SU-DHL-6 (cell line): Measurements from ENCODE around the gene MAT1A.

Experiments
- CTCF ChIP-seq: fragments of 200-600 bp; sonication (generic); IDR thresholded peaks from one replicate; pipeline ENCODE4 v1.5.1; 2017; ENCODE audit warnings: antibody characterized with exemption, mild to moderate bottlenecking, low read length, moderate library complexity; ENCODE audit not compliant: insufficient read depth, poor library complexity, severe bottlenecking
- EZH2phosphoT487 ChIP-seq: fragments of 200-600 bp; sonication (generic), shearing (Covaris generic); conservative IDR thresholded peaks from 2 replicates; pipeline ENCODE4 v1.6.1; 2018; ENCODE audit warnings: mild to moderate bottlenecking, antibody characterized with exemption, low read length, moderate library complexity, mixed read lengths

GRCh38 chr10:80253266-80253962 is 36.0 kb downstream of the MAT1A start:
- TF ChIP-seq CTCF (no peak), EZH2phosphoT487 (no peak)
